Measurements from ENCODE around the gene APBA2.

DNA sequence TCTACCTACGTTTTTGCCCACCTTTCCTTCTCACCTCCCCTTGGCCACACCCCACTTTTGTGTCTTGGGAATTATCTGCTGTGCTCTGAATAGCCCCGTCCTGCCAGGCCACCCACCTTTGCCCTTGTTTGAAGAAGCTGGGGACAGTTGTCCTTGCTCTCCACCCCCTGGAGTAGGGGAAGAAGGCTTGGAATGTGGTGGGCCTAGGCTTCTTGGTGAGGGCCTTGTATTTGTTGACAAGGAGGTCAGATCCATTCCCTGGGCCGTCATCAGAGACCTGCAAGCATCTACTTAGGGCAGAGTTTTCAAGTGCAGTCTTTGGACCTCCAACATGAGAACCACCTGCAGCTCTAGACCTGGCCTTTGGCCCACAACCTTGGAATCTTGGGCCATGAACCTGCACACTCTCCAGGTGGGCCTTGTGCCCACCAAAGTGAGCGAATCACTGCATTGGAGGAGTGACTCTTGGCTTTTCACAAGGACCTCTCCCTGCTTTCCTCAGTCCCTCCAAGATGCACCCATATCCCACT, 160.6 kb downstream of the APBA2 start:
- TF ChIP-seq, protein P1, sequence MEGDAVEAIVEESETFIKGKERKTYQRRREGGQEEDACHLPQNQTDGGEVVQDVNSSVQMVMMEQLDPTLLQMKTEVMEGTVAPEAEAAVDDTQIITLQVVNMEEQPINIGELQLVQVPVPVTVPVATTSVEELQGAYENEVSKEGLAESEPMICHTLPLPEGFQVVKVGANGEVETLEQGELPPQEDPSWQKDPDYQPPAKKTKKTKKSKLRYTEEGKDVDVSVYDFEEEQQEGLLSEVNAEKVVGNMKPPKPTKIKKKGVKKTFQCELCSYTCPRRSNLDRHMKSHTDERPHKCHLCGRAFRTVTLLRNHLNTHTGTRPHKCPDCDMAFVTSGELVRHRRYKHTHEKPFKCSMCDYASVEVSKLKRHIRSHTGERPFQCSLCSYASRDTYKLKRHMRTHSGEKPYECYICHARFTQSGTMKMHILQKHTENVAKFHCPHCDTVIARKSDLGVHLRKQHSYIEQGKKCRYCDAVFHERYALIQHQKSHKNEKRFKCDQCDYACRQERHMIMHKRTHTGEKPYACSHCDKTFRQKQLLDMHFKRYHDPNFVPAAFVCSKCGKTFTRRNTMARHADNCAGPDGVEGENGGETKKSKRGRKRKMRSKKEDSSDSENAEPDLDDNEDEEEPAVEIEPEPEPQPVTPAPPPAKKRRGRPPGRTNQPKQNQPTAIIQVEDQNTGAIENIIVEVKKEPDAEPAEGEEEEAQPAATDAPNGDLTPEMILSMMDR (tag by site-specific recombination; IDR thresholded peaks at IDR 0.05): no peak
- TF ChIP-seq ZNF768 (tag by site-specific recombination; IDR thresholded peaks at IDR 0.05) (no peak), ZNF792 (tag by site-specific recombination; IDR thresholded peaks at IDR 0.05) (no peak), ZNF140 (tag by site-specific recombination; IDR thresholded peaks at IDR 0.05) (no peak)
